HL-60 (cell line): ENCODE data around the gene RPUSD3.

Source experiments
- CTCF ChIP-seq: IDR thresholded peaks from one replicate; pipeline ENCODE4 v1.5.1; 2011; ENCODE audit warnings: low read length, control low read depth, inconsistent platforms; ENCODE audit not compliant: insufficient read depth
- POLR2AphosphoS5 ChIP-seq: IDR thresholded peaks from 2 replicates; pipeline ENCODE4 v1.6.1; 2012; ENCODE audit warnings: low read depth
- REST ChIP-seq: IDR thresholded peaks from 2 replicates; pipeline ENCODE4 v1.6.1; 2012; ENCODE audit warnings: low read depth; ENCODE audit not compliant: insufficient replicate concordance

DNA sequence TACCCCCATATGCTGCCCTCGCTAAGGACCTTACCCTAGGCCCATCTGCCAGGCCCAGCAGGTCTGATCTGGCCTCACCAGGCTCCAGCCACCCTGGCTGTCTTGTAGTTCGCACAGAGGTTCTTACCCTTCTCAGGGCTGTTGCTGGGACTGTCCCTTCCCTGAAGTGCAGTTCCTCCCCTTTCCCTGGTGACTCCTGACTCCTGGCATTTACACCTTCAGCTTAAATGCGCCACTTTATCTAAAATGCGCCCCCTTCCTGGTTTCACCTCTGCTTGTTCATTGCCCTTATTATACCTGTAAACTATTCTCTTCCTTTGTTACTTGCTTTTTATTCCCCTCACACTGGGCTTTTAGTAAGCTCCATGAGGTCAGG is 34.6 kb downstream of the RPUSD3 start:
- no peak for TF ChIP-seq CTCF
- TF ChIP-seq POLR2AphosphoS5: no peak
- TF ChIP-seq REST: no peak
